ENCODE measurements around the gene TC2N. TPM values are rescaled to one million over a fixed set of nuclear protein-coding genes. Genes with fewer than 3 reads are reported as not detected.

TC2N gene
- total and polyA plus RNA-seq, 9 of the 15 experiments (the other 6 are each of a cell fraction or from before 2014, with no cell fraction given) = 2.0 to 12.5 (median 7.3) TPM

GRCh38 chr14:91873471-91874415, 6.4 kb upstream of the TC2N start:
- H3K9me3 ChIP-seq (replicated peaks; ENCODE audit: control insufficient read depth, insufficient read depth, low read depth, low read length) = no peaks in the 10 kb centered on the region
- H3K4me1 ChIP-seq (replicated peaks in 1 of 2; ENCODE audit: control insufficient read depth in 2 of 2, insufficient read depth in 2 of 2, low read length in 2 of 2) = no peaks in the 10 kb centered on the region; a peak in 1 of 5 replicates
- no peak for ATAC-seq
- no peaks in the 10 kb centered on the region for H3K79me2 ChIP-seq (ENCODE audit: control insufficient read depth, insufficient read depth, low read length)
- intact Hi-C loops (cut with micrococcal nuclease) = no loop called here
- no peaks in the 10 kb centered on the region for H3K36me3 ChIP-seq (ENCODE audit: control insufficient read depth, insufficient read depth, low read length)
- ChIA-PET POLR2A (no interaction called here), CTCF (ENCODE audit: low intra/inter-chr PET ratio) (interaction anchor here (0.6 kb wide), 1 partner anchor 113 kb away, joined by 3 read pairs; no protein-coding TSS in a partner anchor)
- 3% methylated on average over 14 of the region's 15 CpGs for WGBS (ENCODE audit: insufficient coverage, low coverage, missing lambda C conversion rate)
- FAIRE-seq = no peak
- DNase-seq (ENCODE audit: extremely low read depth in 1 of 4, low spot score in 3 of 4) = no peak
- H3K27me3 ChIP-seq (ENCODE audit: control insufficient read depth in 2 of 2, insufficient read depth in 2 of 2, low read length in 2 of 2) = peaks cover 0 to 30% of the 10 kb centered on the region in 2 experiments; a peak in 2 of 5 replicates
- H4K20me1 ChIP-seq (replicated peaks; ENCODE audit: control insufficient read depth, insufficient read depth, low read length) = no peaks in the 10 kb centered on the region; the same call in 1 of the 2 replicates
- in situ Hi-C loops (cut with MboI) = no loop called here
- no peaks in the 10 kb centered on the region for H3K9me1 ChIP-seq (ENCODE audit: control insufficient read depth, insufficient read depth, low read length)
- H2AFZ ChIP-seq (ENCODE audit: low read depth, low read length) = no peak overlapping the region
- BruUV-seq (replicated peaks) = no TSS peak
- no peak overlapping the region for H3K27ac ChIP-seq (ENCODE audit: extremely low read depth, low read depth, low read length)
- no peak overlapping the region for H3K4me3 ChIP-seq
- H3K4me2 ChIP-seq (ENCODE audit: insufficient read depth, low read length) = no peak overlapping the region
- H3K9ac ChIP-seq (ENCODE audit: insufficient read depth in 1 of 2, low read depth in 2 of 2, low read length in 2 of 2) = no peak overlapping the region
- TF ChIP-seq, protein P1, sequence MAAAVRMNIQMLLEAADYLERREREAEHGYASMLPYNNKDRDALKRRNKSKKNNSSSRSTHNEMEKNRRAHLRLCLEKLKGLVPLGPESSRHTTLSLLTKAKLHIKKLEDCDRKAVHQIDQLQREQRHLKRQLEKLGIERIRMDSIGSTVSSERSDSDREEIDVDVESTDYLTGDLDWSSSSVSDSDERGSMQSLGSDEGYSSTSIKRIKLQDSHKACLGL (CRISPR knock-in tag; IDR thresholded peaks at IDR 0.05; ENCODE audit: borderline replicate concordance, poor library complexity, severe bottlenecking) = no peak
- TF ChIP-seq SMAD4 (CRISPR knock-in tag; conservative IDR thresholded peaks at IDR 0.05) (no peak), YY1 (IDR thresholded peaks at IDR 0.05; ENCODE audit: borderline replicate concordance in 1 of 3, control insufficient read depth in 1 of 3, extremely low read depth in 1 of 3, insufficient read depth in 3 of 3, insufficient read length in 1 of 3, insufficient replicate concordance in 2 of 3, low read depth in 1 of 3, low read length in 2 of 3) (no peak), ZNF780A (CRISPR knock-in tag; IDR thresholded peaks at IDR 0.05) (no peak), PRPF4 (IDR thresholded peaks at IDR 0.05; ENCODE audit: insufficient read depth, low read depth, low read length, poor library complexity, severe bottlenecking) (no peak), TFAP4 (CRISPR knock-in tag; IDR thresholded peaks at IDR 0.05; ENCODE audit: borderline replicate concordance) (no peak), RFX7 (CRISPR knock-in tag; IDR thresholded peaks at IDR 0.05) (no peak), SMARCA5 (IDR thresholded peaks at IDR 0.05) (no peak), KLF6 (CRISPR knock-in tag; IDR thresholded peaks at IDR 0.05; ENCODE audit: borderline replicate concordance) (no peak), HDAC2 (IDR thresholded peaks at IDR 0.05) (no peak), SPI1 (IDR thresholded peaks at IDR 0.05; ENCODE audit: borderline replicate concordance, low read depth, low read length) (no peak), RCOR1 (IDR thresholded peaks at IDR 0.05; ENCODE audit: borderline replicate concordance in 1 of 2, low read depth in 2 of 2, low read length in 2 of 2) (no peak), CBFB (CRISPR knock-in tag; IDR thresholded peaks at IDR 0.05) (no peak), ZNF778 (CRISPR knock-in tag; IDR thresholded peaks at IDR 0.05) (no peak), HCFC1 (IDR thresholded peaks at IDR 0.05; ENCODE audit: low read depth, low read length) (no peak), MAZ (CRISPR knock-in tag; conservative IDR thresholded peaks at IDR 0.05 in 1 of 2, IDR thresholded peaks at IDR 0.05 in 1 of 2) (no peak)
- TF ChIP-seq, protein P2, sequence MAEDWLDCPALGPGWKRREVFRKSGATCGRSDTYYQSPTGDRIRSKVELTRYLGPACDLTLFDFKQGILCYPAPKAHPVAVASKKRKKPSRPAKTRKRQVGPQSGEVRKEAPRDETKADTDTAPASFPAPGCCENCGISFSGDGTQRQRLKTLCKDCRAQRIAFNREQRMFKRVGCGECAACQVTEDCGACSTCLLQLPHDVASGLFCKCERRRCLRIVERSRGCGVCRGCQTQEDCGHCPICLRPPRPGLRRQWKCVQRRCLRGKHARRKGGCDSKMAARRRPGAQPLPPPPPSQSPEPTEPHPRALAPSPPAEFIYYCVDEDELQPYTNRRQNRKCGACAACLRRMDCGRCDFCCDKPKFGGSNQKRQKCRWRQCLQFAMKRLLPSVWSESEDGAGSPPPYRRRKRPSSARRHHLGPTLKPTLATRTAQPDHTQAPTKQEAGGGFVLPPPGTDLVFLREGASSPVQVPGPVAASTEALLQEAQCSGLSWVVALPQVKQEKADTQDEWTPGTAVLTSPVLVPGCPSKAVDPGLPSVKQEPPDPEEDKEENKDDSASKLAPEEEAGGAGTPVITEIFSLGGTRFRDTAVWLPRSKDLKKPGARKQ (CRISPR knock-in tag; IDR thresholded peaks at IDR 0.05) = no peak
- TF ChIP-seq, protein P3, sequence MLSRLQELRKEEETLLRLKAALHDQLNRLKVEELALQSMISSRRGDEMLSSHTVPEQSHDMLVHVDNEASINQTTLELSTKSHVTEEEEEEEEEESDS (CRISPR knock-in tag; IDR thresholded peaks at IDR 0.05) = no peak
